GM23338 (cell line): Measurements from ENCODE around the gene NPSR1. TPM values are rescaled to one million over a fixed set of nuclear protein-coding genes. Genes with fewer than 3 reads are reported as not detected.
A peak's percentile ranks its signal among the peaks of the same experiment; 100 is the strongest.

ENCODE experiments used
- ATAC-seq: fragments of 200-7000 bp; cut with Tn5 transposase; 3 replicates; pipeline ENCODE4 v1.9.1; 2020
- DNase-seq: peaks from one replicate; pipeline ENCODE4 v3.0.0-alpha.2; 2015; ENCODE audit warnings: low spot score
- H2AFZ ChIP-seq: fragments of 200-600 bp; sonication (generic); 2 replicates; pipeline ENCODE4 v1.8.0; 2016; ENCODE audit warnings: antibody characterized with exemption, mild to moderate bottlenecking, moderate library complexity
- H3F3A ChIP-seq: fragments of 200-600 bp; sonication (generic); replicated peaks from 2 replicates; pipeline ENCODE4 v1.8.0; 2017; ENCODE audit warnings: antibody characterized with exemption, mixed run types, low read depth
- H3K27ac ChIP-seq: fragments of 200-600 bp; sonication (generic); 2 replicates; pipeline ENCODE4 v1.6.1; 2016; ENCODE audit warnings: low read depth
- H3K27me3 ChIP-seq: fragments of 200-600 bp; sonication (generic); 2 replicates; pipeline ENCODE4 v1.8.0; 2016; ENCODE audit warnings: mild to moderate bottlenecking, mixed run types, moderate library complexity; ENCODE audit not compliant: insufficient read depth
- H3K36me3 ChIP-seq: fragments of 200-600 bp; sonication (generic); 2 replicates; pipeline ENCODE4 v1.8.0; 2016; ENCODE audit warnings: mild to moderate bottlenecking; ENCODE audit not compliant: insufficient read depth
- H3K4me1 ChIP-seq: fragments of 200-600 bp; sonication (generic); 2 replicates; pipeline ENCODE4 v1.8.0; 2016; ENCODE audit warnings: mild to moderate bottlenecking, moderate library complexity; ENCODE audit not compliant: insufficient read depth
- H3K4me2 ChIP-seq: fragments of 200-600 bp; sonication (generic); 2 replicates; pipeline ENCODE4 v1.7.1; 2017; ENCODE audit warnings: mixed run types
- H3K4me3 ChIP-seq: fragments of 200-600 bp; sonication (generic); 2 replicates; pipeline ENCODE4 v1.6.1; 2016; ENCODE audit warnings: mixed run types
- H3K79me2 ChIP-seq: fragments of 200-600 bp; sonication (generic); replicated peaks from 2 replicates; pipeline ENCODE4 v1.8.0; 2017; ENCODE audit warnings: mild to moderate bottlenecking; ENCODE audit not compliant: insufficient read depth
- H3K9me2 ChIP-seq: fragments of 200-600 bp; sonication (generic); 2 replicates; pipeline ENCODE4 v1.8.0; 2017; ENCODE audit not compliant: insufficient read depth
- H4K20me1 ChIP-seq: fragments of 200-600 bp; sonication (generic); replicated peaks from 2 replicates; pipeline ENCODE4 v1.8.0; 2017; ENCODE audit warnings: mild to moderate bottlenecking; ENCODE audit not compliant: insufficient read depth
- H3K27ac Mint-ChIP-seq: 2 replicates; pipeline ENCODE4 v1.8.0; 2020; ENCODE audit warnings: inconsistent platforms, mild to moderate bottlenecking, moderate library complexity, mixed read lengths
- H3K27me3 Mint-ChIP-seq: 3 replicates; pipeline ENCODE4 v1.8.0; 2022; ENCODE audit warnings: low read depth, mild to moderate bottlenecking, moderate library complexity, mixed read lengths, inconsistent platforms; ENCODE audit not compliant: insufficient read depth, poor library complexity
- H3K36me3 Mint-ChIP-seq: 3 replicates; pipeline ENCODE4 v1.8.0; 2021; ENCODE audit warnings: low read depth, mild to moderate bottlenecking, inconsistent platforms, moderate library complexity, mixed read lengths
- H3K4me1 Mint-ChIP-seq: 3 replicates; pipeline ENCODE4 v1.8.0; 2020; ENCODE audit warnings: mild to moderate bottlenecking, inconsistent platforms, mixed read lengths
- H3K4me3 Mint-ChIP-seq: 3 replicates; pipeline ENCODE4 v1.8.0; 2021; ENCODE audit warnings: moderate library complexity, mild to moderate bottlenecking, inconsistent platforms, mixed read lengths
- H3K9me3 Mint-ChIP-seq: 3 replicates; pipeline ENCODE4 v1.8.0; 2020; ENCODE audit warnings: moderate library complexity, mild to moderate bottlenecking, inconsistent platforms, mixed read lengths
- CREB1 ChIP-seq: fragments of 250-450 bp; sonication (Bioruptor Pico); IDR thresholded peaks from 2 replicates; pipeline ENCODE4 v1.5.0; 2020; ENCODE audit warnings: low read depth, mild to moderate bottlenecking, moderate library complexity
- EZH2 ChIP-seq: fragments of 200-600 bp; sonication (generic); IDR thresholded peaks from one replicate; pipeline ENCODE4 v1.8.0; 2017; ENCODE audit warnings: antibody characterized with exemption, mild to moderate bottlenecking, low read depth; ENCODE audit not compliant: unreplicated experiment
- EZH2phosphoT487 ChIP-seq: fragments of 200-600 bp; sonication (generic); IDR thresholded peaks from one replicate; pipeline ENCODE4 v1.8.1; 2018; ENCODE audit warnings: antibody characterized with exemption; ENCODE audit not compliant: unreplicated experiment
- JUNB ChIP-seq: IDR thresholded peaks from one replicate; pipeline ENCODE4 v1.6.1; 2016; ENCODE audit warnings: antibody characterized with exemption; ENCODE audit not compliant: unreplicated experiment
- NANOG ChIP-seq: IDR thresholded peaks from 2 replicates; pipeline ENCODE4 v1.6.1; 2016; ENCODE audit warnings: antibody characterized with exemption, borderline replicate concordance
- POLR2AphosphoS5 ChIP-seq: IDR thresholded peaks from 2 replicates; pipeline ENCODE4 v1.6.1; 2016; ENCODE audit warnings: antibody characterized with exemption, low read depth
- STAT1 ChIP-seq: IDR thresholded peaks from one replicate; pipeline ENCODE4 v1.6.1; 2016; ENCODE audit warnings: antibody characterized with exemption; ENCODE audit not compliant: unreplicated experiment
- ZNF114 ChIP-seq: fragments of 250-450 bp; sonication (Bioruptor Pico); IDR thresholded peaks from 2 replicates; pipeline ENCODE4 v1.5.0; 2020; ENCODE audit warnings: mild to moderate bottlenecking, moderate library complexity
- ZNF331 ChIP-seq: fragments of 250-450 bp; sonication (Bioruptor Pico); IDR thresholded peaks from 2 replicates; pipeline ENCODE4 v1.5.0; 2020; ENCODE audit warnings: low read depth, mild to moderate bottlenecking, moderate library complexity
- ZNF462 ChIP-seq: fragments of 250-450 bp; sonication (Bioruptor Pico); IDR thresholded peaks from 2 replicates; pipeline ENCODE4 v1.5.0; 2020; ENCODE audit warnings: mild to moderate bottlenecking, moderate library complexity
- polyA plus RNA-seq: library from polyadenylated mRNA; unstranded; fragments of >200 nt; fragmentation: Nextera tagmentation; extraction: Ambion mirVana; gene quantifications from 2 replicates; pipeline ENCODE4 v1.2.1, GENCODE V29; 2016
- total RNA-seq: library from RNA; depleted of rRNA; stranded (reverse); fragments of >200 nt; shearing (Covaris generic); gene quantifications from 2 replicates; pipeline ENCODE4 v1.2.3, GENCODE V29; 2014
- TF ChIP-seq, protein P1 (sequence below), 2 experiments: fragments of 200-600 bp in 1 of 2; sonication (generic) in 1 of 2; conservative IDR thresholded peaks; 2 replicates each; pipeline versions ENCODE4 v1.5.1 to v1.6.1; 2016 to 2017; ENCODE audit warnings: antibody characterized with exemption in 2 of 2, low read depth in 2 of 2, mild to moderate bottlenecking in 2 of 2, moderate library complexity in 1 of 2

The NPSR1 gene
- total and polyA plus RNA-seq, 2 experiments from 2014 or later, result not detected

DNA sequence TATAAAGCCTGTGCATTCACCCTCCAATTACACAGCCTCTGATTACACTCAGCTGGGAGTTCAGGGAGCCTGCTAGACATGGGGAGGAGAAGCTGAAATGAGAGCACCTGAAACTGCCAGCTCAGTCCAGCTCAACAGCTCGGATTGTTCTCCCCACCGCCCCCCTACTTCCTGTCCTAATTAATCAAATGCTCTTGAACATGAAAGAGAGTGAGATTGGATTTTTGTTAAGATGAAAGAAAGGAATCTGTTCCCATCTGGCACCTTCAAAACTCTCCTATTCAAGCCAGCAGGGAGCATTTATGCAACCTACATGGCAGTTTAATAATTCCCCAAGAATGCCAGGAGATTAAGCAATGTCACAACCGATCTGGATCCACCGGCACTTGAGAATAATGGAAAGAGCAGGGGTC lies 98.0 kb downstream of the NPSR1 start:
- Mint-ChIP-seq H3K9me3 (no peaks in the 10 kb centered on the region), H3K36me3 (no peaks in the 10 kb centered on the region), H3K4me3 (no peak overlapping the region), H3K27ac (no peak overlapping the region), H3K4me1 (peaks cover 7% of the 10 kb centered on the region; the same call in 2 of the 3 replicates), H3K27me3 (no peaks in the 10 kb centered on the region)
- Histone ChIP-seq H3F3A (no peaks in the 10 kb centered on the region), H3K4me1 (no peaks in the 10 kb centered on the region), H3K27ac (no peak overlapping the region), H3K4me3 (no peak overlapping the region), H4K20me1 (no peaks in the 10 kb centered on the region), H3K4me2 (no peak overlapping the region), H3K36me3 (no peaks in the 10 kb centered on the region), H3K79me2 (no peaks in the 10 kb centered on the region), H3K27me3 (no peaks in the 10 kb centered on the region), H2AFZ (no peak overlapping the region), H3K9me2 (no peaks in the 10 kb centered on the region)
- TF ChIP-seq CREB1 (CRISPR knock-in tag) (no peak), EZH2 (no peak), NANOG (no peak), ZNF114 (no peak), EZH2phosphoT487 (no peak), JUNB (no peak), ZNF331 (CRISPR knock-in tag) (no peak), POLR2AphosphoS5 (no peak)
- TF ChIP-seq, protein P1, sequence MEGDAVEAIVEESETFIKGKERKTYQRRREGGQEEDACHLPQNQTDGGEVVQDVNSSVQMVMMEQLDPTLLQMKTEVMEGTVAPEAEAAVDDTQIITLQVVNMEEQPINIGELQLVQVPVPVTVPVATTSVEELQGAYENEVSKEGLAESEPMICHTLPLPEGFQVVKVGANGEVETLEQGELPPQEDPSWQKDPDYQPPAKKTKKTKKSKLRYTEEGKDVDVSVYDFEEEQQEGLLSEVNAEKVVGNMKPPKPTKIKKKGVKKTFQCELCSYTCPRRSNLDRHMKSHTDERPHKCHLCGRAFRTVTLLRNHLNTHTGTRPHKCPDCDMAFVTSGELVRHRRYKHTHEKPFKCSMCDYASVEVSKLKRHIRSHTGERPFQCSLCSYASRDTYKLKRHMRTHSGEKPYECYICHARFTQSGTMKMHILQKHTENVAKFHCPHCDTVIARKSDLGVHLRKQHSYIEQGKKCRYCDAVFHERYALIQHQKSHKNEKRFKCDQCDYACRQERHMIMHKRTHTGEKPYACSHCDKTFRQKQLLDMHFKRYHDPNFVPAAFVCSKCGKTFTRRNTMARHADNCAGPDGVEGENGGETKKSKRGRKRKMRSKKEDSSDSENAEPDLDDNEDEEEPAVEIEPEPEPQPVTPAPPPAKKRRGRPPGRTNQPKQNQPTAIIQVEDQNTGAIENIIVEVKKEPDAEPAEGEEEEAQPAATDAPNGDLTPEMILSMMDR (conservative IDR thresholded peaks at IDR 0.05; ENCODE audit: low read depth in 2 of 2), result no peak
- peak; percentile 7 for DNase-seq
- ATAC-seq, result no peak

DNA sequence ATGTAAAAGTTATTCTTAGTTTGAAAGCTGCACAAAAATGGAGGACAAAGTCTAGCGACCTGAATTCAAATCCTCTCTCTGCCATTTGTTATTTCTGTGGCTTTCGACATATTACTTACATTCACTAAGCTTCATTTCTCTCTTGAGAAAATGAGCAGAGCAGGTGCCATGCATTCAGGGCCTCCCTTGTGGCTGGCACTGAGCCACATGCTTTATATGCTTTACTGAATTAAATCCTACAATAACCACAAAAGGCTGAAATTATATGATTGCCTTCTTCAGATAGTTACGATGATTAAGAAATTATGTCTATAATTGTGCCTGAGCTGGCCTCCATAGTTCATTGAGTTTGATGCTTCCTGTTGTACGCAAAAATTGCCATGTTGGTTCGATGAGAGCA lies 98.7 kb downstream of the NPSR1 start:
- Histone ChIP-seq H2AFZ (no peak overlapping the region), H4K20me1 (no peaks in the 10 kb centered on the region), H3K27ac (no peak overlapping the region), H3K36me3 (no peaks in the 10 kb centered on the region), H3K9me2 (no peaks in the 10 kb centered on the region), H3K79me2 (no peaks in the 10 kb centered on the region), H3K4me2 (no peak overlapping the region), H3F3A (no peaks in the 10 kb centered on the region), H3K4me3 (no peak overlapping the region), H3K27me3 (no peaks in the 10 kb centered on the region), H3K4me1 (no peaks in the 10 kb centered on the region)
- Mint-ChIP-seq H3K27me3 (no peaks in the 10 kb centered on the region), H3K27ac (no peak overlapping the region), H3K9me3 (no peaks in the 10 kb centered on the region), H3K36me3 (no peaks in the 10 kb centered on the region), H3K4me3 (no peak overlapping the region), H3K4me1 (peaks cover 7% of the 10 kb centered on the region; the same call in 2 of the 3 replicates)
- no peak for DNase-seq
- no peak for ATAC-seq
- no peak for TF ChIP-seq NANOG
- TF ChIP-seq ZNF462 (CRISPR knock-in tag), result no peak
- no peak for TF ChIP-seq STAT1
- TF ChIP-seq, protein P1 (conservative IDR thresholded peaks at IDR 0.05; ENCODE audit: low read depth in 2 of 2), result no peak
- TF ChIP-seq EZH2, result no peak
- no peak for TF ChIP-seq EZH2phosphoT487
